ENCODE results near the gene UBR1. TPM values are rescaled to one million over a fixed set of nuclear protein-coding genes. Genes with fewer than 3 reads are reported as not detected.

Gene UBR1
- total RNA-seq, 2 donors from 2014 or later, result 21.4 to 26.2 TPM

DNA sequence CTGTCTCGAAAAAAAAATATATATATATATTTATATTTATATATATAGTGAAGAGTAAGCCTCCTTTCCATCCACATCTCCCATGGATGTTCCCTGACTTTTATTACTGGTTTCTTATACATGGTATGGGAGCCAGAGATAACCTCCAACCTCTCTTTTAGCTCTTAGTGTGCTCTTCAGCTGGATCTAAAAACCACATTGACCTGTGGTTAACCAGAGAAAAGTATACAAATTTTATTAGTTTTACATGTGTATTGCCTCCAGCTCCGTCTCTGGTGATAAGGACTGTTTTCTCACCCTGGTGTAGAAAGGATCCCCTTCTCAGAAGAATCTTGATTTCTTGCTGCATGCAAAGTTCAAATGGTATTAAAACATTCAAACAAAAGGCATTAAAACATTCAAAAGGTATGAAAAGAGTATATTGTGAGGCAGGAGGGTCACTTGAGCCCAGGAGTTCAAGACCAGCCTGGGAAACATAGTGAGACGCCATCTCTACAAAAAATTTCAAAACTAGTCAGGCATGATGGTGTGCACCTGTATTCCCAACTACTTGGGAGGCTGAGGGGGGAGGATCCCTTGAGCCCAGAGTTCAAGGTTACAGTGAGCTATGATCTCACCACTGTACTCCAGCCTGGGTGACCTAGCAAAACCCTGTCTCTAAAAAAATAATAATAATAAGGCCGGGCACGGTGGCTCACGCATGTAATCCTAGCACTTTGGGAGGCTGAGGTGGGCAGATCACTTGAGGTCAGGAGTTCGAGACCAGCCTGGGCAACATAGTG, 171.8 kb downstream of the UBR1 start:
- TF ChIP-seq CTCF (IDR thresholded peaks at IDR 0.05), result no peak
- no peak overlapping the region for H3K27ac ChIP-seq
- no peak overlapping the region for H3K4me3 ChIP-seq
- no peaks in the 10 kb centered on the region for H3K27me3 ChIP-seq
- DNase-seq, result no peak
- no peaks in the 10 kb centered on the region for H3K36me3 ChIP-seq
- H3K9ac ChIP-seq (ENCODE audit: low read depth in 2 of 2, low read length in 2 of 2), result no peak overlapping the region
- H3K9me3 ChIP-seq, result no peaks in the 10 kb centered on the region
- intact Hi-C loops (cut with DNase I), result no loop called here
- H3K4me1 ChIP-seq, result no peaks in the 10 kb centered on the region

DNA sequence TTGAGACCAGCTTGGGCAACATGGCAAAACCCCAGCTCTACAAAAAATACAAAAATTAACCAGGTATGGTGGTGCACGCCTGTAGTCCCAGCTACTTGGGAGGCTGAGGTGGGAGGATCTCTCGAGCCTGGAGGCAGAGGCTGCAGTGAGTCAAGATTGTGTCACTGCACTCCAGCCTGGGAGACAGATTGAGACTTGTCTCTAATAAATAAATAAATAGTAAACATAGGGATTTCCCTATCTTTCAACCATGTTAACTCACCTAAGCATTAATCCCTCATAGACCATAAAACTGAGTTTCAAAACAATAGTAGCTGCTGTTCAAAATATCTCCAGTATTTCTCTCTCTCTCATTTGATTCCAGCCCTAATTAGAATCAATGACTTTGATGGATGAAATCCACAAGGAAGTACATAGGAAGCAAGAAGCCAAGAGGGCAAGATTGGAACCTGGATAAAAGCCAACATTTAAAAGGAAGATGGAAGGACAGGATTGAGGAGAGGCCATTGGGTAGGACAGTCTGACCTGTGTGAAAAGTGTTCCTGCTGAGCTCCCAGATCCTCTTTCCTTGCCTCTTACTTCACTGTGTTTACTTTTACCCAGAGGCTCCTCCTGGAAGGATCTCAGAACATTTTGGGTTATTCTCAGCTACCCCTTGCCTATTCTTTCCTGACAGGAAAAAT, 172.9 kb downstream of the UBR1 start:
- Histone ChIP-seq H3K9me3 (no peaks in the 10 kb centered on the region), H3K9ac (ENCODE audit: low read depth in 2 of 2, low read length in 2 of 2) (no peak overlapping the region), H3K27ac (no peak overlapping the region), H3K36me3 (no peaks in the 10 kb centered on the region), H3K4me3 (no peak overlapping the region), H3K4me1 (no peaks in the 10 kb centered on the region), H3K27me3 (no peaks in the 10 kb centered on the region)
- DNase-seq, result no peak
- intact Hi-C loops (cut with DNase I), result no loop called here
- TF ChIP-seq CTCF (IDR thresholded peaks at IDR 0.05), result no peak

DNA sequence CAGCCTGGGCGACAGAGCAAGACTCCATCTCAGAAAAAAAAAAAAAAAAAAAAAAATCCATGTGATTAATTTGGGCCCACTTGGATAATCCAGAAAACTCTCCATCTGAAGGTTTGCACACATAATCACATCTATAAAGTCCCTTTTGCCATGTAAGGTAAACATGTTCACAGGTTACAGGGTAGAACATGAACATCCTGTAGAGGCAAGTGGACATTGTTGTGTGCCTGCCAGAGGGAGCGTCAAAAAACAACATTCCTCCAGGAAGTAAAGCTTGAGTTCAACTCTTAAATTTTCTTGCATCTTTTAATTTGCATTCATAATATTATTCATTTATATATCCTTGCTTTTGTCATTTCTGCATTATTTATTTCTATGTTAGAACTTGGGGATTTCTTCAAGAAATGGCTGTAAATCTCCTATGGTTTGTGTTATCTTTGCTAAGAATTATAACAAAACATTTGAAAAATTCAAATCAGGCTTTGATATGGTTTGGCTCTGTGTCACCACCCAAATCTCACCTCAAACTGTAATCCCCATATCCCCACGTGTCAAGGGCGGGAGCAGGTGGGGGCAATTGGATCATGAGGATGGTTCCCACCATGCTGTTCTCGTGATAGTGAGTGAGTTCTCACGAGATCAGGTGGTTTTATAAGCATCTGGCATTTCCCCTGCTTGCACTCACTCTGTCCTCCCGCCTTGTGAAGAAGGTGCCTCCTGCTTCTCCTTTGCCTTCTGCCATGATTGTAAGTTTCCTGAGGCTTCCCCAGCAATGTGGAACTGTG, 173.9 kb downstream of the UBR1 start:
- Histone ChIP-seq H3K9me3 (no peaks in the 10 kb centered on the region), H3K27me3 (no peaks in the 10 kb centered on the region), H3K4me3 (no peak overlapping the region), H3K9ac (ENCODE audit: low read depth in 2 of 2, low read length in 2 of 2) (no peak overlapping the region), H3K36me3 (no peaks in the 10 kb centered on the region), H3K4me1 (no peaks in the 10 kb centered on the region), H3K27ac (no peak overlapping the region)
- intact Hi-C loops (cut with DNase I), result no loop called here
- DNase-seq, result no peak
- no peak for TF ChIP-seq CTCF (IDR thresholded peaks at IDR 0.05)

- Histone ChIP-seq H3K27ac (no peak overlapping the region), H3K36me3 (no peaks in the 10 kb centered on the region), H3K4me1 (no peaks in the 10 kb centered on the region), H3K27me3 (no peaks in the 10 kb centered on the region), H3K9ac (ENCODE audit: low read depth in 2 of 2, low read length in 2 of 2) (no peak overlapping the region), H3K9me3 (no peaks in the 10 kb centered on the region), H3K4me3 (no peak overlapping the region)
- DNase-seq, result no peak
- TF ChIP-seq CTCF (IDR thresholded peaks at IDR 0.05), result no peak
- intact Hi-C loops (cut with DNase I), result loop anchor here (10.0 kb wide), 1 partner anchor 125 kb away; no protein-coding TSS in a partner anchor
Measured at GRCh38 chr15:42929306-42929848, 176.5 kb downstream of the UBR1 start.

- intact Hi-C loops (cut with DNase I), result loop anchor here (10.0 kb wide), 1 partner anchor 117 kb away; no protein-coding TSS in a partner anchor
- TF ChIP-seq CTCF (IDR thresholded peaks at IDR 0.05), result no peak
- H3K9ac ChIP-seq (ENCODE audit: low read depth in 2 of 2, low read length in 2 of 2), result peak overlapping the region; percentile 38 to 67
Measured at GRCh38 chr15:42921342-42921731, 184.5 kb downstream of the UBR1 start.

More at GRCh38 chr15:42921342-42921731, 184.5 kb downstream of the UBR1 start:
- Histone ChIP-seq H3K27ac (peak overlapping the region; percentile 3), H3K9me3 (no peaks in the 10 kb centered on the region), H3K4me3 (peak overlapping the region; percentile 94), H3K4me1 (no peaks in the 10 kb centered on the region), H3K36me3 (no peaks in the 10 kb centered on the region), H3K27me3 (no peaks in the 10 kb centered on the region)
- DNase-seq, result peak; percentile 46

Data from colonic mucosa (tissue), 4 donors.